Nephron progenitor cell (in vitro differentiated cells): ENCODE results near the gene FFAR2.
A peak's percentile ranks its signal among the peaks of the same experiment; 100 is the strongest.
"Not testable (repeated sequence)": the region's sequence is repeated elsewhere in the genome, so short reads cannot be mapped to it uniquely, and the experiment has no call there.

Source experiments
- DNase-seq: peaks from one replicate; pipeline ENCODE4 v3.0.0; 2021
- H3K27ac Mint-ChIP-seq: 2 replicates; pipeline ENCODE4 v1.8.0; 2021; ENCODE audit warnings: mild to moderate bottlenecking, moderate library complexity, mixed read lengths
- H3K27me3 Mint-ChIP-seq: 2 replicates; pipeline ENCODE4 v1.8.0; 2021; ENCODE audit warnings: mild to moderate bottlenecking, low read depth, mixed read lengths; ENCODE audit not compliant: poor library complexity
- H3K36me3 Mint-ChIP-seq: 2 replicates; pipeline ENCODE4 v1.8.0; 2021; ENCODE audit warnings: low read depth, mixed read lengths
- H3K4me1 Mint-ChIP-seq: 2 replicates; pipeline ENCODE4 v1.8.0; 2021; ENCODE audit warnings: mixed read lengths
- H3K4me3 Mint-ChIP-seq: 2 replicates; pipeline ENCODE4 v1.8.0; 2021; ENCODE audit warnings: mild to moderate bottlenecking, moderate library complexity, mixed read lengths
- H3K9me3 Mint-ChIP-seq: 2 replicates; pipeline ENCODE4 v1.8.0; 2021; ENCODE audit warnings: mild to moderate bottlenecking, moderate library complexity, mixed read lengths
- CTCF ChIP-seq: fragments of 200-600 bp; sonication (generic); IDR thresholded peaks from 2 replicates; pipeline ENCODE4 v1.5.0; 2021; ENCODE audit warnings: antibody characterized with exemption

FFAR2 gene

GRCh38 chr19:35447606-35448469 lies at the start of gene FFAR2:
Gene FFAR2, plus strand, starts transcription at chr19:35448257. Its CDS starts 1,458 bp downstream, at chr19:35449715.
- no peaks in the 10 kb centered on the region for H3K36me3 Mint-ChIP-seq
- H3K27ac Mint-ChIP-seq = peak within 1 kb of the TSS; percentile 1
- DNase-seq = no peak
- peaks cover 68% of the 10 kb centered on the region for H3K27me3 Mint-ChIP-seq
- H3K4me1 Mint-ChIP-seq = peaks cover 12% of the 10 kb centered on the region
- no peak for TF ChIP-seq CTCF
- H3K4me3 Mint-ChIP-seq = no peak within 1 kb of the TSS
- no peaks in the 10 kb centered on the region for H3K9me3 Mint-ChIP-seq

DNA sequence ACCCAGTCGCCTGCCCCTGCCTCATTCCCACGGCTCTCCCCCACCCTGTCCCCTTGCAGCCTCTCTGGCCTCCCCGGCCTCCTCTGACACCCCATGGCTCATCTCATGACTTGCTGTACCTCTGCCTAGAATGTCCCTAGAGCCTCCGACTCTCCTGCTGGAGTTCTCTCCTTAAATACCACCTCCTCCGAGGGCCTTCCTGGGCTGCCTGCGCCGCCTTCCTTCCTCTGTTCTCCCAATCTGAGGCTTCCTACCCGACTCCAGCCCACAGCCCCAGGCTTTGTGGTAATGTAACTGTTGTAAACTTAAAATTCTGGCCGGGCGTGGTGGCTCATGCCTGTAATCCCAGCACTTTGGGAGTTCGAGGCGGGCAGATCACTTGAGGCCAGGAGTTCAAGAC lies 49.5 kb upstream of the FFAR2 start:
- DNase-seq = no peak
- peaks cover 19% of the 10 kb centered on the region for H3K27me3 Mint-ChIP-seq
- no peaks in the 10 kb centered on the region for H3K4me1 Mint-ChIP-seq
- H3K4me3 Mint-ChIP-seq = no peak overlapping the region
- no peaks in the 10 kb centered on the region for H3K9me3 Mint-ChIP-seq
- no peak overlapping the region for H3K27ac Mint-ChIP-seq
- no peak for TF ChIP-seq CTCF
- no peaks in the 10 kb centered on the region for H3K36me3 Mint-ChIP-seq

DNA sequence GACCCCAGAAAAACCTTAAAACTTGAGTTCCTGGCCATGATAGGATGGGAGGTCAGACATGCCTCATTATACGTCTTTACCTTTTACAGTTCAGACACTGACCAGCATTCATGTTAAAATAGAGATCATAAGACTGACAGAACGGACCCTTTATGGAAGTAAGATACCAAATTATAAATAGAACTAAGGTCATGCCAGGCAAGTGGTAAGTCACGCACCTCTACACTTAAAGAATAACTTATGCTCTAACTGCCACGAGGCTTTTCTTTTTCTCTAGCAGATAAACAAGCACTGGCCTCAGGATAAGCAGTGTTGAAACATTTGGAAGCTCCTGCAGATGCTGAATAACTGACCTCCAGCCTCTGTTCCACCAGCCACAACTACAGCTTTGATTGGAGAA lies 48.8 kb upstream of the FFAR2 start:
- H3K36me3 Mint-ChIP-seq = no peaks in the 10 kb centered on the region
- H3K27ac Mint-ChIP-seq = no peak overlapping the region
- no peak overlapping the region for H3K4me3 Mint-ChIP-seq
- no peaks in the 10 kb centered on the region for H3K9me3 Mint-ChIP-seq
- H3K4me1 Mint-ChIP-seq = no peaks in the 10 kb centered on the region
- no peak for DNase-seq
- TF ChIP-seq CTCF = no peak
- H3K27me3 Mint-ChIP-seq = peaks cover 19% of the 10 kb centered on the region

DNA sequence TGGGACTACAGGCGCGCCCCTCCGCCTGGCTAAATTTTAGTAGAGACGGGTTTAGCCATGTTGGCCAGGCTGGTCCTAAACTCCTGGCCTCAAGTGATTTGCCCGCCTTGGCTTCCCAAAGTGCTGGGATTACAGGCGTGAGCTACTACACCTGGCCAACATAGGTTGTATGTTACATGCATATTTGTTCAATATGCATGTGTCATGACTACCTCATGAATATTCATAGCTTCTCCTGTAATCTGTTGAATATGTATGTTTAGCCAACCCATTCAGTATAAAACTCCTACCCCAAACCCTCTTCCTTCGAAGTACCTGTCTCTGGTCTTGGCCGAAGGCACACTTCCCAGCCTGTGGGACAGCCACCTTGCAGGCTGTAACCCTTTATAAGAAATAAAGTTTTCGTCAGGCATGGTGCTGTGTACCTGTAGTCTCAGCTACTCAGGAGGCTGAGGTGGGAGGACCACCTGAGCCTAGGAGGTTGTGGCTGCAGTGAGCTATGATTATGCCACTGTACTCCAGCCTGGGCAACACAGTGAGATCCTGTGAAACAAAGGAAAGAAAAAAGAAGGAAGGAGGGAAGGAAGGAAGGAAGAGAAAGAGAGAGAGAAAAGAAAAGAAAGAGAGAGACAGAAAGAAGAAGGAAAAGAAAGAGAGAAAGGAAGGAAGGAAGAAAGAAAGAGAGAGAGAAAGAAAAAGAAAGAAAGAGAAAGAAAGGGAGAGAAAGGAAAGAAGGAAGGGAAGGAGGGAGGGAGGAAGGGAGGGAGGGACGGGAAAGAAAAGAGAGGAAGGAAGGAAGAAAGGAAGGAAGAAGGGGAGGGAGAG lies 47.9 kb upstream of the FFAR2 start:
- H3K9me3 Mint-ChIP-seq = no peaks in the 10 kb centered on the region
- H3K27ac Mint-ChIP-seq = no peak overlapping the region
- H3K36me3 Mint-ChIP-seq = no peaks in the 10 kb centered on the region
- H3K27me3 Mint-ChIP-seq = peaks cover 19% of the 10 kb centered on the region
- H3K4me1 Mint-ChIP-seq = no peaks in the 10 kb centered on the region
- no peak for DNase-seq
- no peak overlapping the region for H3K4me3 Mint-ChIP-seq
- no peak for TF ChIP-seq CTCF

DNA sequence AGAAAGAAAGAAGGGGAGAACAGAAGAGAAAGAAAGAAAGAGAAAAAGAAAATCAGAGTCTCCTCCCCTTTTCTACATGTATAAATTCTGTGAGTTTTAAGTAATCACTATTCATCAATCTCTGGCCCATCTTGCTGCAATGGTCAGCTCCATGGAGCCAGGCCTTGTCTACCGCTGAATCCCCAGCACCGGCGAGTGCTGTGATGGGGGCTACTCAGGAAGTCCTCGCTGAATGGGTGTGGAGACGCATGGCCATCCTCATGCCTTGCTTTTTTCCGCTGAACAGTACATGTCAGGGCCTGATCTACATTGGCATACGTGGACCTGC lies 47.3 kb upstream of the FFAR2 start:
- peaks cover 19% of the 10 kb centered on the region for H3K27me3 Mint-ChIP-seq
- no peaks in the 10 kb centered on the region for H3K36me3 Mint-ChIP-seq
- TF ChIP-seq CTCF = no peak
- no peak for DNase-seq
- no peaks in the 10 kb centered on the region for H3K4me1 Mint-ChIP-seq
- H3K9me3 Mint-ChIP-seq = no peaks in the 10 kb centered on the region
- no peak overlapping the region for H3K4me3 Mint-ChIP-seq
- no peak overlapping the region for H3K27ac Mint-ChIP-seq

DNA sequence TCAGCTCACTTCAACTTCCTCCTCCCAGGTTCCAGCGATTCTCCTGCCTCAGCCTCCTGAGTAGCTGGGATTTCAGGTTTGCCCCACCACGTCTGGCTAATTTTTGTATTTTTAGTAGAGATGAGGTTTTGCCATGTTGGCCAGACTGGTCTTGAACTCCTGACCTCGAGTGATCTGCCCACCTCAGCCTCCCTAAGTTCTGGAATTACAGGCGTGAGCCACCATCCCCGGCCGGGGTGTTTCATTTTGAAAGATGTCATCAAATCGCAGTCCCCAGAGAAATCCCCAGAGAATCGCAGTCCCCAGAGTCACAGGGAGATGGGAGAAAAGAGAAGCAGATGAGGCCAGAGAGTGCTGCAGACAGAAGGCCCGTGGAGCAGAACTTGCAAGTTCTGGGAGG lies 46.6 kb upstream of the FFAR2 start:
- DNase-seq, H3K27ac Mint-ChIP-seq, H3K9me3 Mint-ChIP-seq, H3K4me1 Mint-ChIP-seq, H3K4me3 Mint-ChIP-seq, H3K36me3 Mint-ChIP-seq: not testable (repeated sequence)
- peaks cover 19% of the 10 kb centered on the region for H3K27me3 Mint-ChIP-seq
